H1 (cell line): ENCODE results near the gene IKZF2. TPM values are rescaled to one million over a fixed set of nuclear protein-coding genes. Genes with fewer than 3 reads are reported as not detected.

Experiments used
- CTCF ChIA-PET: fragments of 300-600 bp; sonication (Branson Sonifier 250); formaldehyde crosslinking; loops from one replicate; lab custom pipeline; 2021; ENCODE audit not compliant: partially characterized antibody; lab: Charles Lee
- POLR2A ChIA-PET: fragments of 300-600 bp; sonication (Branson Sonifier 250); formaldehyde crosslinking; loops from one replicate; lab custom pipeline; 2021; ENCODE audit warnings: inconsistent platforms; ENCODE audit not compliant: partially characterized antibody; lab: Charles Lee
- DNase-seq, 2 experiments: peaks; one replicate each; pipeline versions ENCODE4 v3.0.0 to v3.0.0-alpha.2; 2010 to 2022; ENCODE audit warnings: low spot score in 2 of 2, low read depth in 1 of 2, mixed read lengths in 1 of 2
- FAIRE-seq: peaks from 2 replicates; lab custom pipeline; 2011; peaks lifted over from hg19 to GRCh38; lab: Jason Lieb, UNC
- H2AFZ ChIP-seq: 2 replicates; pipeline ENCODE4 v1.8.1; 2012; ENCODE audit warnings: low read length, inconsistent platforms
- H2AK5ac ChIP-seq: 2 replicates; pipeline ENCODE4 v1.6.1; 2013; ENCODE audit warnings: low read depth, low read length
- H2BK120ac ChIP-seq: replicated peaks from 2 replicates; pipeline ENCODE3; 2013; ENCODE audit warnings: low read depth, low read length, inconsistent platforms
- H2BK12ac ChIP-seq: 2 replicates; pipeline ENCODE4 v1.6.1; 2013; ENCODE audit warnings: low read depth, low read length
- H2BK15ac ChIP-seq: 2 replicates; pipeline ENCODE4 v1.6.1; 2013; ENCODE audit warnings: low read length
- H2BK20ac ChIP-seq: 2 replicates; pipeline ENCODE4 v1.6.1; 2013; ENCODE audit warnings: low read length
- H2BK5ac ChIP-seq: 2 replicates; pipeline ENCODE4 v1.6.1; 2013; ENCODE audit warnings: low read depth, low read length
- H3K14ac ChIP-seq: 2 replicates; pipeline ENCODE4 v1.6.1; 2013; ENCODE audit warnings: inconsistent platforms; ENCODE audit not compliant: insufficient read length
- H3K18ac ChIP-seq: 2 replicates; pipeline ENCODE4 v1.6.1; 2013; ENCODE audit warnings: low read length; ENCODE audit errors: extremely low read depth
- H3K23ac ChIP-seq: 2 replicates; pipeline ENCODE4 v1.6.1; 2013; ENCODE audit warnings: inconsistent platforms; ENCODE audit not compliant: insufficient read length
- H3K23me2 ChIP-seq: 2 replicates; pipeline ENCODE4 v1.6.1; 2013; ENCODE audit warnings: low read depth, low read length
- H3K27ac ChIP-seq: 2 replicates; pipeline ENCODE4 v1.6.1; 2011; ENCODE audit warnings: low read depth, low read length, inconsistent platforms
- H3K27me3 ChIP-seq, 4 experiments: replicated peaks in 1 of 4; 1 replicate in 1 of 4; 2 replicates in 3 of 4; pipeline versions ENCODE4 v1.6.1 to v1.8.1; 2011 to 2013; ENCODE audit warnings: low read length in 3 of 4, mild to moderate bottlenecking in 3 of 4, inconsistent platforms in 2 of 4, mixed read lengths in 2 of 4, moderate library complexity in 1 of 4; ENCODE audit not compliant: control insufficient read depth in 3 of 4, insufficient read depth in 3 of 4; ENCODE audit errors: extremely low read depth in 1 of 4
- H3K36me3 ChIP-seq, 4 experiments: 2 replicates each; pipeline versions ENCODE4 v1.6.1 to v1.8.1; 2011 to 2013; ENCODE audit warnings: mild to moderate bottlenecking in 4 of 4, low read length in 3 of 4, moderate library complexity in 2 of 4, control low read depth in 1 of 4, inconsistent platforms in 1 of 4; ENCODE audit not compliant: insufficient read depth in 4 of 4, control insufficient read depth in 2 of 4
- H3K4ac ChIP-seq: replicated peaks from 2 replicates; pipeline ENCODE3; 2013; ENCODE audit warnings: low read length, low read depth, mixed read lengths, inconsistent platforms; ENCODE audit not compliant: insufficient read length
- H3K4me1 ChIP-seq, 4 experiments: replicated peaks in 1 of 4; 1 replicate in 1 of 4; 2 replicates in 3 of 4; pipeline versions ENCODE4 v1.6.1 to v1.8.1; 2011 to 2013; ENCODE audit warnings: low read length in 3 of 4, inconsistent platforms in 2 of 4, mixed read lengths in 1 of 4; ENCODE audit not compliant: insufficient read depth in 4 of 4, control insufficient read depth in 3 of 4
- H3K4me2 ChIP-seq, 2 experiments: 2 replicates each; pipeline versions ENCODE4 v1.6.1 to v1.8.1; 2011 to 2013; ENCODE audit warnings: low read depth in 2 of 2, low read length in 2 of 2, control low read depth in 1 of 2, inconsistent platforms in 1 of 2, mild to moderate bottlenecking in 1 of 2; ENCODE audit not compliant: insufficient read depth in 1 of 2
- H3K4me3 ChIP-seq, 4 experiments: fragments of 200-600, 300-600 bp in 1 of 4; sonication (generic), shearing (Covaris generic), sonication (Bioruptor Twin) in 1 of 4; 2 replicates each; pipeline versions ENCODE4 v1.5.1 to v1.8.1; 2011 to 2016; ENCODE audit warnings: low read length in 4 of 4, low read depth in 3 of 4, control low read depth in 2 of 4, inconsistent platforms in 2 of 4, mild to moderate bottlenecking in 2 of 4, mixed read lengths in 1 of 4, moderate library complexity in 1 of 4; ENCODE audit not compliant: insufficient read depth in 2 of 4; ENCODE audit errors: extremely low read depth in 1 of 4
- H3K56ac ChIP-seq: replicated peaks from 2 replicates; pipeline ENCODE3; 2013; ENCODE audit warnings: low read depth, mild to moderate bottlenecking, mixed read lengths, low read length, inconsistent platforms; ENCODE audit not compliant: insufficient read length
- H3K79me1 ChIP-seq: 2 replicates; pipeline ENCODE4 v1.6.1; 2013; ENCODE audit warnings: low read depth, low read length, control low read depth
- H3K79me2 ChIP-seq, 2 experiments: 2 replicates each; pipeline versions ENCODE4 v1.6.1 to v1.8.1; 2012 to 2013; ENCODE audit warnings: low read length in 2 of 2, mild to moderate bottlenecking in 2 of 2, inconsistent platforms in 1 of 2; ENCODE audit not compliant: insufficient read depth in 2 of 2, control insufficient read depth in 1 of 2
- H3K9ac ChIP-seq, 4 experiments: replicated peaks in 1 of 4; 1 replicate in 1 of 4; 2 replicates in 3 of 4; pipeline versions ENCODE4 v1.6.1 to v1.8.1; 2011 to 2013; ENCODE audit warnings: low read depth in 3 of 4, low read length in 3 of 4, control low read depth in 2 of 4, mild to moderate bottlenecking in 2 of 4, moderate library complexity in 2 of 4, inconsistent platforms in 1 of 4; ENCODE audit errors: extremely low read depth in 1 of 4
- H3K9me3 ChIP-seq, 2 experiments: 2 replicates each; pipeline versions ENCODE4 v1.6.1 to v1.8.1; 2012 to 2013; ENCODE audit warnings: mild to moderate bottlenecking in 2 of 2, moderate library complexity in 2 of 2, control low read depth in 1 of 2, inconsistent platforms in 1 of 2, low read depth in 1 of 2, low read length in 1 of 2, mixed read lengths in 1 of 2; ENCODE audit not compliant: insufficient read depth in 2 of 2
- H4K20me1 ChIP-seq, 2 experiments: replicated peaks in 1 of 2; 2 replicates each; pipeline versions ENCODE3 to v1.8.1; 2011 to 2013; ENCODE audit warnings: inconsistent platforms in 2 of 2, low read length in 2 of 2, mild to moderate bottlenecking in 1 of 2; ENCODE audit not compliant: insufficient read depth in 2 of 2, control insufficient read depth in 1 of 2
- H4K5ac ChIP-seq: 2 replicates; pipeline ENCODE4 v1.6.1; 2013; ENCODE audit warnings: low read length, low read depth, mixed read lengths, inconsistent platforms; ENCODE audit not compliant: insufficient read length
- H4K8ac ChIP-seq: 2 replicates; pipeline ENCODE4 v1.8.0; 2013; ENCODE audit warnings: mild to moderate bottlenecking, moderate library complexity, low read length, inconsistent platforms; ENCODE audit not compliant: insufficient read depth; ENCODE audit errors: extremely low read depth
- H4K91ac ChIP-seq: replicated peaks from 2 replicates; pipeline ENCODE3; 2013; ENCODE audit warnings: low read length, mixed read lengths, inconsistent platforms; ENCODE audit not compliant: insufficient read length
- ASH2L ChIP-seq: fragments of 200-600, 300-600 bp; sonication (generic); IDR thresholded peaks from one replicate; pipeline ENCODE4 v1.7.1; 2017; ENCODE audit warnings: low read length
- BACH1 ChIP-seq: IDR thresholded peaks from 2 replicates; pipeline ENCODE4 v1.6.1; 2012; ENCODE audit warnings: low read length, improper control_type of control experiment
- EGR1 ChIP-seq: IDR thresholded peaks from 2 replicates; pipeline ENCODE4 v1.6.1; 2011; ENCODE audit warnings: low read depth, low read length, borderline replicate concordance
- GTF2F1 ChIP-seq: IDR thresholded peaks from 2 replicates; pipeline ENCODE4 v1.6.1; 2012; ENCODE audit warnings: low read depth, low read length, improper control_type of control experiment, borderline replicate concordance
- HDAC2 ChIP-seq, 2 experiments: fragments of 300-600 bp in 1 of 2; sonication (generic) in 1 of 2; IDR thresholded peaks; 2 replicates each; pipeline ENCODE4 v1.6.1; 2011 to 2012; ENCODE audit warnings: low read depth in 2 of 2, low read length in 2 of 2, mild to moderate bottlenecking in 2 of 2, moderate library complexity in 2 of 2, borderline replicate concordance in 1 of 2, inconsistent platforms in 1 of 2
- KDM1A ChIP-seq: fragments of 200-600, 300-600 bp; sonication (generic); IDR thresholded peaks from 2 replicates; pipeline ENCODE4 v1.7.1; 2016; ENCODE audit warnings: mild to moderate bottlenecking, low read length, borderline replicate concordance
- MAFK ChIP-seq: IDR thresholded peaks from 2 replicates; pipeline ENCODE4 v1.6.1; 2012; ENCODE audit warnings: low read depth, mild to moderate bottlenecking, improper control_type of control experiment, low read length
- POU5F1 ChIP-seq: IDR thresholded peaks from 2 replicates; pipeline ENCODE4 v1.6.1; 2011; ENCODE audit warnings: low read depth, mild to moderate bottlenecking, low read length, moderate library complexity
- RBBP5 ChIP-seq: IDR thresholded peaks from 2 replicates; pipeline ENCODE4 v1.7.1; 2012; ENCODE audit warnings: low read depth, mild to moderate bottlenecking, inconsistent platforms, low read length, moderate library complexity, borderline replicate concordance
- SIRT6 ChIP-seq: IDR thresholded peaks from one replicate; pipeline ENCODE4 v1.7.1; 2012; ENCODE audit warnings: low read length, inconsistent platforms
- TBP ChIP-seq: IDR thresholded peaks from 2 replicates; pipeline ENCODE4 v1.6.1; 2011; ENCODE audit warnings: low read depth, low read length, improper control_type of control experiment
- WGBS, 2 experiments: shearing (Covaris generic) in 1 of 2; methylation state at CpG; one replicate each; pipeline versions ENCODE4 v1.1.6 to v1.1.7; 2013 to 2015; ENCODE audit warnings: low lambda C conversion rate in 2 of 2, mixed read lengths in 2 of 2, inconsistent platforms in 1 of 2, low coverage in 1 of 2, missing lambda C conversion rate in 1 of 2; ENCODE audit not compliant: insufficient replicate concordance in 2 of 2, insufficient coverage in 1 of 2, insufficient read length in 1 of 2; ENCODE audit errors: extremely low coverage in 1 of 2, missing lambda C conversion rate in 1 of 2; 5-methylcytosine and 5-hydroxymethylcytosine counted together
- polyA plus RNA-seq, 7 experiments: library from polyadenylated mRNA; depleted of rRNA in 3 of 7; stranded (reverse) in 5 of 7; unstranded in 2 of 7; fragments of >200 nt in 5 of 7; fragments of 200-250 nt in 2 of 7; gene quantifications; 1 replicate in 5 of 7; 2 replicates in 1 of 7; 4 replicates in 1 of 7; pipeline versions ENCODE4 v1.2.1 to v1.2.3, GENCODE V29; 2011 to 2013; ENCODE audit warnings: missing spikeins in 2 of 7, mixed read lengths in 2 of 7
- total RNA-seq: library from RNA; stranded (reverse); fragmentation: NEBNext Ultra II Directional; extraction: Animal tissue kit (Norgen Biotek cat#: 25700); gene quantifications from 2 replicates; pipeline ENCODE4 v1.2.1, GENCODE V29; 2021
- TF ChIP-seq, protein P1 (sequence below): IDR thresholded peaks from 2 replicates; pipeline ENCODE4 v1.6.1; 2012; ENCODE audit warnings: low read length, inconsistent platforms

The IKZF2 gene
- total and polyA plus RNA-seq, 2 of the 8 experiments (the other 6 are each of a cell fraction or from before 2014, with no cell fraction given), result 1.7 to 4.4 TPM

DNA sequence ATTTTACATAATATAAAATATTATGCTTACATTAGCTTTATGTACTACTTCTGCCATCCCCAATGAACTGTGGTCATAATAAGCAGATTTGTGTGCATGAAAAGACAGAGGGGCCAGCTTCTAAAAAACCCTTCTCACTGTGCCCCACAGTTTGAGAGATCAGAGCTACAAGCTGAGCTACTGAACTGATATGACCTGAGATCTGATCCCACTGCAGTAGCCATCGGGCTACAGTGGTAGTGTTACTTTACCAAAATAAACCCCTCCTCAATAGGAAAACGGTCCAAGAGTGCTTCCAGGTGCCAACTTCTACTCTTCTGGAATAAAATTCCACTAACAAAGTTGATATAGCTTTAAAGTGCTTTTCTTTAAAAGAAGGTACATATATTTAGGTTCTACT is 43.1 kb downstream of the IKZF2 start:
- Histone ChIP-seq H3K56ac (no peak overlapping the region), H3K27ac (no peak overlapping the region), H3K4ac (no peak overlapping the region), H3K27me3 (no peaks in the 10 kb centered on the region), H3K4me1 (no peaks in the 10 kb centered on the region), H3K79me1 (no peaks in the 10 kb centered on the region), H3K23ac (no peak overlapping the region), H2BK12ac (no peak overlapping the region), H3K18ac (no peak overlapping the region), H2BK15ac (no peak overlapping the region), H2BK120ac (no peak overlapping the region), H2BK5ac (no peak overlapping the region), H4K20me1 (no peaks in the 10 kb centered on the region), H4K8ac (no peak overlapping the region), H3K36me3 (no peaks in the 10 kb centered on the region), H3K9ac (no peak overlapping the region), H2AFZ (no peak overlapping the region), H2BK20ac (no peak overlapping the region), H3K79me2 (no peaks in the 10 kb centered on the region), H2AK5ac (no peak overlapping the region), H4K5ac (no peak overlapping the region), H3K4me3 (no peak overlapping the region), H4K91ac (no peak overlapping the region), H3K14ac (no peak overlapping the region), H3K23me2 (no peaks in the 10 kb centered on the region), H3K9me3 (no peaks in the 10 kb centered on the region), H3K4me2 (no peak overlapping the region)
- POLR2A ChIA-PET, result no interaction called here
- DNase-seq, result no peak
- no peak for FAIRE-seq
- CTCF ChIA-PET, result interaction anchor here (1.3 to 1.4 kb wide), 2 partner anchors 22 to 216 kb away, joined by 3 to 4 read pairs; no protein-coding TSS in a partner anchor
- 91% methylated on average over 2 of the region's 2 CpGs; no CpG with 5 or more reads in 1 of the 2 experiments for WGBS, 2 experiments
- TF ChIP-seq MAFK (no peak), BACH1 (no peak), ASH2L (no peak), KDM1A (no peak), POU5F1 (no peak), TBP (no peak), RBBP5 (no peak), EGR1 (no peak), HDAC2 (IDR thresholded peaks at IDR 0.05; ENCODE audit: borderline replicate concordance in 1 of 2, low read depth in 2 of 2, low read length in 2 of 2) (no peak), GTF2F1 (no peak), SIRT6 (no peak)
- TF ChIP-seq, protein P1, sequence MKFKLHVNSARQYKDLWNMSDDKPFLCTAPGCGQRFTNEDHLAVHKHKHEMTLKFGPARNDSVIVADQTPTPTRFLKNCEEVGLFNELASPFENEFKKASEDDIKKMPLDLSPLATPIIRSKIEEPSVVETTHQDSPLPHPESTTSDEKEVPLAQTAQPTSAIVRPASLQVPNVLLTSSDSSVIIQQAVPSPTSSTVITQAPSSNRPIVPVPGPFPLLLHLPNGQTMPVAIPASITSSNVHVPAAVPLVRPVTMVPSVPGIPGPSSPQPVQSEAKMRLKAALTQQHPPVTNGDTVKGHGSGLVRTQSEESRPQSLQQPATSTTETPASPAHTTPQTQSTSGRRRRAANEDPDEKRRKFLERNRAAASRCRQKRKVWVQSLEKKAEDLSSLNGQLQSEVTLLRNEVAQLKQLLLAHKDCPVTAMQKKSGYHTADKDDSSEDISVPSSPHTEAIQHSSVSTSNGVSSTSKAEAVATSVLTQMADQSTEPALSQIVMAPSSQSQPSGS, result no peak
